GM12892 (cell line): ENCODE data around the gene ST6GALNAC6.

Experiments
- DNase-seq: peaks from one replicate; pipeline ENCODE4 v3.0.0; 2011; ENCODE audit not compliant: insufficient read length
- FAIRE-seq: peaks from 2 replicates; lab custom pipeline; 2011; peaks lifted over from hg19 to GRCh38; lab: Jason Lieb, UNC
- POLR2A ChIP-seq: IDR thresholded peaks from 2 replicates; pipeline ENCODE4 v1.6.1; 2011; ENCODE audit warnings: low read depth, low read length, control low read depth
- POLR2AphosphoS5 ChIP-seq: IDR thresholded peaks from 2 replicates; pipeline ENCODE4 v1.6.1; 2011; ENCODE audit warnings: low read depth, low read length, control low read depth
- TAF1 ChIP-seq: IDR thresholded peaks from 2 replicates; pipeline ENCODE4 v1.6.1; 2011; ENCODE audit warnings: low read depth, mild to moderate bottlenecking, control low read depth, low read length, borderline replicate concordance

ST6GALNAC6 gene

GRCh38 chr9:127923046-127923445 is 23.6 kb upstream of the ST6GALNAC6 start:
- TF ChIP-seq POLR2A (no peak), TAF1 (no peak), POLR2AphosphoS5 (no peak)
- FAIRE-seq (no peak), DNase-seq (no peak)

GRCh38 chr9:127921557-127922120 is 22.2 kb upstream of the ST6GALNAC6 start:
- peak; percentile 88 for FAIRE-seq
- TF ChIP-seq TAF1 (no peak), POLR2A (peak; percentile 21; the same call in 1 of the 2 replicates)
- peak; percentile 89 for DNase-seq

- FAIRE-seq = no peak
- TF ChIP-seq POLR2AphosphoS5 (no peak), POLR2A (no peak)
- DNase-seq = no peak
These were observed 21.4 kb upstream of the ST6GALNAC6 start for GRCh38 chr9:127920794-127921193.

- DNase-seq = no peak
- FAIRE-seq = no peak
- TF ChIP-seq POLR2A (no peak), TAF1 (no peak), POLR2AphosphoS5 (no peak)
These were observed 19.9 kb upstream of the ST6GALNAC6 start for GRCh38 chr9:127919253-127919815.

GRCh38 chr9:127918183-127919107 is 19.0 kb upstream of the ST6GALNAC6 start:
- no peak for TF ChIP-seq POLR2A
- no peak for TF ChIP-seq TAF1
- no peak for TF ChIP-seq POLR2AphosphoS5
- FAIRE-seq = no peak
- DNase-seq = no peak

GRCh38 chr9:127917603-127918002 is 18.2 kb upstream of the ST6GALNAC6 start:
- TF ChIP-seq TAF1 = no peak
- no peak for TF ChIP-seq POLR2AphosphoS5
- no peak for TF ChIP-seq POLR2A
- DNase-seq (no peak), FAIRE-seq (no peak)

GRCh38 chr9:127916720-127917581 is 17.5 kb upstream of the ST6GALNAC6 start, which contains the start of gene ST6GALNAC4:
Gene ST6GALNAC4, minus strand, starts transcription at chr9:127917041. Its CDS starts 622 bp downstream, at chr9:127916419.
- TF ChIP-seq TAF1 (peak; percentile 59; the same call in 1 of the 2 replicates), POLR2A (peak; percentile 74; the same call in 1 of the 2 replicates), POLR2AphosphoS5 (0 out of 2 replicates have a peak, but pooled peaks have one; percentile 40)
- FAIRE-seq (peak; percentile 94), DNase-seq (peak; percentile 94)

GRCh38 chr9:127915801-127916719 is 16.7 kb upstream of the ST6GALNAC6 start:
- peak; percentile 86 for FAIRE-seq
- TF ChIP-seq POLR2A = peak; percentile 71
- TF ChIP-seq TAF1 = no peak; the same call in 1 of the 2 replicates
- peak; percentile 80 for TF ChIP-seq POLR2AphosphoS5
- no peak for DNase-seq

GRCh38 chr9:127915325-127915752 is 15.9 kb upstream of the ST6GALNAC6 start:
- TF ChIP-seq TAF1 = no peak
- no peak; the same call in 1 of the 2 replicates for TF ChIP-seq POLR2AphosphoS5
- no peak for TF ChIP-seq POLR2A
- DNase-seq (no peak), FAIRE-seq (no peak)

- no peak for TF ChIP-seq POLR2AphosphoS5
- no peak for FAIRE-seq
- no peak for DNase-seq
These were observed 14.3 kb upstream of the ST6GALNAC6 start for GRCh38 chr9:127913682-127914081.

- DNase-seq = no peak
- no peak for TF ChIP-seq POLR2AphosphoS5
- TF ChIP-seq TAF1 = no peak
- no peak for TF ChIP-seq POLR2A
- no peak for FAIRE-seq
These were observed 13.5 kb upstream of the ST6GALNAC6 start for GRCh38 chr9:127912882-127913281.
